AG04450 (cell line): Measurements from ENCODE around the gene TCOF1. TPM values are rescaled to one million over a fixed set of nuclear protein-coding genes. Genes with fewer than 3 reads are reported as not detected.

Experiments used
- CTCF ChIA-PET: fragments of 300-600, 350-600 bp; formaldehyde crosslinking; extraction: SDS; loops from one replicate; lab custom pipeline; 2022; ENCODE audit warnings: antibody characterized with exemption, inconsistent platforms; lab: Charles Lee
- POLR2A ChIA-PET: fragments of 350-600 bp; formaldehyde crosslinking; extraction: SDS; loops from one replicate; lab custom pipeline; 2021; ENCODE audit warnings: antibody characterized with exemption, inconsistent platforms; lab: Yijun Ruan, JAX
- DNase-seq: peaks from one replicate; pipeline ENCODE4 v3.0.0-alpha.2; 2011; ENCODE audit warnings: low read depth, low spot score
- H3K27ac ChIP-seq: one replicate; pipeline ENCODE4 v1.5.1; 2012; ENCODE audit warnings: low read depth, low read length, control low read depth
- H3K27me3 ChIP-seq: one replicate; pipeline ENCODE4 v1.6.0; 2012; ENCODE audit warnings: low read length; ENCODE audit not compliant: control insufficient read depth, insufficient read depth
- H3K4me3 ChIP-seq: 2 replicates; pipeline ENCODE4 v1.5.1; 2011; ENCODE audit warnings: mild to moderate bottlenecking, low read depth, low read length, control low read depth
- H3K9me3 ChIP-seq: 2 replicates; pipeline ENCODE4 v1.5.1; 2012; ENCODE audit warnings: low read length; ENCODE audit not compliant: control insufficient read depth, insufficient read depth
- CTCF ChIP-seq: IDR thresholded peaks from 2 replicates; pipeline ENCODE4 v1.5.1; 2011; ENCODE audit warnings: low read depth, low read length, control low read depth, inconsistent platforms
- polyA plus RNA-seq: library from polyadenylated mRNA; depleted of rRNA; stranded (reverse); fragments of >200 nt; gene quantifications from 2 replicates; pipeline ENCODE4 v1.2.3, GENCODE V29; 2011

Gene TCOF1
- polyA plus RNA-seq, 1 experiment: 6.5 TPM

GRCh38 chr5:150352244-150353031 is 5.1 kb upstream of the TCOF1 start:
- TF ChIP-seq CTCF: no peak
- CTCF ChIA-PET: interaction anchor here (0.6 to 4.6 kb wide), 7 partner anchors 17 to 226 kb away, joined by 3 to 43 read pairs (median 4); no protein-coding TSS in a partner anchor
- DNase-seq: no peak
- Histone ChIP-seq H3K27me3 (no peaks in the 10 kb centered on the region), H3K9me3 (no peaks in the 10 kb centered on the region), H3K4me3 (no peak overlapping the region), H3K27ac (no peak overlapping the region)
- POLR2A ChIA-PET: no interaction called here

GRCh38 chr5:150353032-150353675 is 4.3 kb upstream of the TCOF1 start:
- Histone ChIP-seq H3K4me3 (no peak overlapping the region), H3K27ac (no peak overlapping the region), H3K27me3 (no peaks in the 10 kb centered on the region), H3K9me3 (no peaks in the 10 kb centered on the region)
- peak; percentile 34 for TF ChIP-seq CTCF
- CTCF ChIA-PET: interaction anchor here (0.7 to 4.6 kb wide), 3 partner anchors 81 to 227 kb away, joined by 3 to 43 read pairs (median 8); no protein-coding TSS in a partner anchor
- POLR2A ChIA-PET: no interaction called here
- no peak for DNase-seq

GRCh38 chr5:150355791-150356190 is 1.7 kb upstream of the TCOF1 start:
- Histone ChIP-seq H3K27me3 (no peaks in the 10 kb centered on the region), H3K9me3 (no peaks in the 10 kb centered on the region), H3K4me3 (no peak overlapping the region), H3K27ac (no peak overlapping the region)
- TF ChIP-seq CTCF: no peak
- CTCF ChIA-PET: interaction anchor here (1.2 kb wide), 1 partner anchor 83 kb away, joined by 3 read pairs; no protein-coding TSS in a partner anchor
- POLR2A ChIA-PET: no interaction called here
- DNase-seq: no peak

- H3K27me3 ChIP-seq: no peaks in the 10 kb centered on the region
- DNase-seq: no peak
- H3K4me3 ChIP-seq: peak overlapping the region; percentile 29; the same call in 1 of the 2 replicates
- H3K9me3 ChIP-seq: no peaks in the 10 kb centered on the region
- ChIA-PET POLR2A (no interaction called here), CTCF (interaction anchor here (1.2 kb wide), 1 partner anchor 84 kb away, joined by 3 read pairs; no protein-coding TSS in a partner anchor)
- no peak for TF ChIP-seq CTCF
- H3K27ac ChIP-seq: no peak overlapping the region
These were observed 762 bp upstream of the TCOF1 start for GRCh38 chr5:150356575-150357294.
